Measurements from ENCODE around the gene DHRS9.

GRCh38 chr2:169086893-169087467 lies 17.6 kb downstream of the DHRS9 start:
- TF ChIP-seq CTCF (IDR thresholded peaks at IDR 0.05), result no peak
- TF ChIP-seq POLR2A (IDR thresholded peaks at IDR 0.05), result no peak
